H1 (cell line): ENCODE data around the gene SHISA9. TPM values are rescaled to one million over a fixed set of nuclear protein-coding genes. Genes with fewer than 3 reads are reported as not detected.

ENCODE experiments used
- CTCF ChIA-PET: fragments of 300-600 bp; sonication (Branson Sonifier 250); formaldehyde crosslinking; loops from one replicate; lab custom pipeline; 2021; ENCODE audit not compliant: partially characterized antibody; lab: Charles Lee
- POLR2A ChIA-PET: fragments of 300-600 bp; sonication (Branson Sonifier 250); formaldehyde crosslinking; loops from one replicate; lab custom pipeline; 2021; ENCODE audit warnings: inconsistent platforms; ENCODE audit not compliant: partially characterized antibody; lab: Charles Lee
- DNase-seq, 2 experiments: peaks; one replicate each; pipeline versions ENCODE4 v3.0.0 to v3.0.0-alpha.2; 2010 to 2022; ENCODE audit warnings: low spot score in 2 of 2, low read depth in 1 of 2, mixed read lengths in 1 of 2
- FAIRE-seq: peaks from 2 replicates; lab custom pipeline; 2011; peaks lifted over from hg19 to GRCh38; lab: Jason Lieb, UNC
- H2AFZ ChIP-seq: 2 replicates; pipeline ENCODE4 v1.8.1; 2012; ENCODE audit warnings: low read length, inconsistent platforms
- H2AK5ac ChIP-seq: 2 replicates; pipeline ENCODE4 v1.6.1; 2013; ENCODE audit warnings: low read depth, low read length
- H2BK120ac ChIP-seq: replicated peaks from 2 replicates; pipeline ENCODE3; 2013; ENCODE audit warnings: low read depth, low read length, inconsistent platforms
- H2BK12ac ChIP-seq: 2 replicates; pipeline ENCODE4 v1.6.1; 2013; ENCODE audit warnings: low read depth, low read length
- H2BK15ac ChIP-seq: 2 replicates; pipeline ENCODE4 v1.6.1; 2013; ENCODE audit warnings: low read length
- H2BK20ac ChIP-seq: 2 replicates; pipeline ENCODE4 v1.6.1; 2013; ENCODE audit warnings: low read length
- H2BK5ac ChIP-seq: 2 replicates; pipeline ENCODE4 v1.6.1; 2013; ENCODE audit warnings: low read depth, low read length
- H3K14ac ChIP-seq: 2 replicates; pipeline ENCODE4 v1.6.1; 2013; ENCODE audit warnings: inconsistent platforms; ENCODE audit not compliant: insufficient read length
- H3K18ac ChIP-seq: 2 replicates; pipeline ENCODE4 v1.6.1; 2013; ENCODE audit warnings: low read length; ENCODE audit errors: extremely low read depth
- H3K23ac ChIP-seq: 2 replicates; pipeline ENCODE4 v1.6.1; 2013; ENCODE audit warnings: inconsistent platforms; ENCODE audit not compliant: insufficient read length
- H3K23me2 ChIP-seq: 2 replicates; pipeline ENCODE4 v1.6.1; 2013; ENCODE audit warnings: low read depth, low read length
- H3K27ac ChIP-seq: 2 replicates; pipeline ENCODE4 v1.6.1; 2011; ENCODE audit warnings: low read depth, low read length, inconsistent platforms
- H3K27me3 ChIP-seq, 4 experiments: replicated peaks in 1 of 4; 1 replicate in 1 of 4; 2 replicates in 3 of 4; pipeline versions ENCODE4 v1.6.1 to v1.8.1; 2011 to 2013; ENCODE audit warnings: low read length in 3 of 4, mild to moderate bottlenecking in 3 of 4, inconsistent platforms in 2 of 4, mixed read lengths in 2 of 4, moderate library complexity in 1 of 4; ENCODE audit not compliant: control insufficient read depth in 3 of 4, insufficient read depth in 3 of 4; ENCODE audit errors: extremely low read depth in 1 of 4
- H3K36me3 ChIP-seq, 4 experiments: 2 replicates each; pipeline versions ENCODE4 v1.6.1 to v1.8.1; 2011 to 2013; ENCODE audit warnings: mild to moderate bottlenecking in 4 of 4, low read length in 3 of 4, moderate library complexity in 2 of 4, control low read depth in 1 of 4, inconsistent platforms in 1 of 4; ENCODE audit not compliant: insufficient read depth in 4 of 4, control insufficient read depth in 2 of 4
- H3K4ac ChIP-seq: replicated peaks from 2 replicates; pipeline ENCODE3; 2013; ENCODE audit warnings: low read length, low read depth, mixed read lengths, inconsistent platforms; ENCODE audit not compliant: insufficient read length
- H3K4me1 ChIP-seq, 4 experiments: replicated peaks in 1 of 4; 1 replicate in 1 of 4; 2 replicates in 3 of 4; pipeline versions ENCODE4 v1.6.1 to v1.8.1; 2011 to 2013; ENCODE audit warnings: low read length in 3 of 4, inconsistent platforms in 2 of 4, mixed read lengths in 1 of 4; ENCODE audit not compliant: insufficient read depth in 4 of 4, control insufficient read depth in 3 of 4
- H3K4me2 ChIP-seq, 2 experiments: 2 replicates each; pipeline versions ENCODE4 v1.6.1 to v1.8.1; 2011 to 2013; ENCODE audit warnings: low read depth in 2 of 2, low read length in 2 of 2, control low read depth in 1 of 2, inconsistent platforms in 1 of 2, mild to moderate bottlenecking in 1 of 2; ENCODE audit not compliant: insufficient read depth in 1 of 2
- H3K4me3 ChIP-seq, 4 experiments: fragments of 200-600, 300-600 bp in 1 of 4; sonication (generic), shearing (Covaris generic), sonication (Bioruptor Twin) in 1 of 4; 2 replicates each; pipeline versions ENCODE4 v1.5.1 to v1.8.1; 2011 to 2016; ENCODE audit warnings: low read length in 4 of 4, low read depth in 3 of 4, control low read depth in 2 of 4, inconsistent platforms in 2 of 4, mild to moderate bottlenecking in 2 of 4, mixed read lengths in 1 of 4, moderate library complexity in 1 of 4; ENCODE audit not compliant: insufficient read depth in 2 of 4; ENCODE audit errors: extremely low read depth in 1 of 4
- H3K56ac ChIP-seq: replicated peaks from 2 replicates; pipeline ENCODE3; 2013; ENCODE audit warnings: low read depth, mild to moderate bottlenecking, mixed read lengths, low read length, inconsistent platforms; ENCODE audit not compliant: insufficient read length
- H3K79me1 ChIP-seq: 2 replicates; pipeline ENCODE4 v1.6.1; 2013; ENCODE audit warnings: low read depth, low read length, control low read depth
- H3K79me2 ChIP-seq, 2 experiments: 2 replicates each; pipeline versions ENCODE4 v1.6.1 to v1.8.1; 2012 to 2013; ENCODE audit warnings: low read length in 2 of 2, mild to moderate bottlenecking in 2 of 2, inconsistent platforms in 1 of 2; ENCODE audit not compliant: insufficient read depth in 2 of 2, control insufficient read depth in 1 of 2
- H3K9ac ChIP-seq, 4 experiments: replicated peaks in 1 of 4; 1 replicate in 1 of 4; 2 replicates in 3 of 4; pipeline versions ENCODE4 v1.6.1 to v1.8.1; 2011 to 2013; ENCODE audit warnings: low read depth in 3 of 4, low read length in 3 of 4, control low read depth in 2 of 4, mild to moderate bottlenecking in 2 of 4, moderate library complexity in 2 of 4, inconsistent platforms in 1 of 4; ENCODE audit errors: extremely low read depth in 1 of 4
- H3K9me3 ChIP-seq, 2 experiments: 2 replicates each; pipeline versions ENCODE4 v1.6.1 to v1.8.1; 2012 to 2013; ENCODE audit warnings: mild to moderate bottlenecking in 2 of 2, moderate library complexity in 2 of 2, control low read depth in 1 of 2, inconsistent platforms in 1 of 2, low read depth in 1 of 2, low read length in 1 of 2, mixed read lengths in 1 of 2; ENCODE audit not compliant: insufficient read depth in 2 of 2
- H4K20me1 ChIP-seq, 2 experiments: replicated peaks in 1 of 2; 2 replicates each; pipeline versions ENCODE3 to v1.8.1; 2011 to 2013; ENCODE audit warnings: inconsistent platforms in 2 of 2, low read length in 2 of 2, mild to moderate bottlenecking in 1 of 2; ENCODE audit not compliant: insufficient read depth in 2 of 2, control insufficient read depth in 1 of 2
- H4K5ac ChIP-seq: 2 replicates; pipeline ENCODE4 v1.6.1; 2013; ENCODE audit warnings: low read length, low read depth, mixed read lengths, inconsistent platforms; ENCODE audit not compliant: insufficient read length
- H4K8ac ChIP-seq: 2 replicates; pipeline ENCODE4 v1.8.0; 2013; ENCODE audit warnings: mild to moderate bottlenecking, moderate library complexity, low read length, inconsistent platforms; ENCODE audit not compliant: insufficient read depth; ENCODE audit errors: extremely low read depth
- H4K91ac ChIP-seq: replicated peaks from 2 replicates; pipeline ENCODE3; 2013; ENCODE audit warnings: low read length, mixed read lengths, inconsistent platforms; ENCODE audit not compliant: insufficient read length
- ATF3 ChIP-seq: IDR thresholded peaks from 2 replicates; pipeline ENCODE4 v1.6.1; 2011; ENCODE audit warnings: low read depth, mild to moderate bottlenecking, low read length; ENCODE audit not compliant: insufficient read depth
- BRCA1 ChIP-seq: IDR thresholded peaks from 2 replicates; pipeline ENCODE4 v1.6.1; 2012; ENCODE audit warnings: low read depth, low read length, improper control_type of control experiment
- CTBP2 ChIP-seq: IDR thresholded peaks from 2 replicates; pipeline ENCODE4 v1.7.0; 2011; ENCODE audit warnings: borderline replicate concordance, mild to moderate bottlenecking, moderate library complexity, mixed read lengths, low read length; ENCODE audit not compliant: insufficient read depth, insufficient read length
- E2F6 ChIP-seq: IDR thresholded peaks from 2 replicates; pipeline ENCODE4 v1.6.1; 2012; ENCODE audit warnings: inconsistent platforms
- EZH2 ChIP-seq: fragments of 200-600 bp; sonication (generic); IDR thresholded peaks from 2 replicates; pipeline ENCODE4 v1.7.1; 2012; ENCODE audit warnings: low read depth, mild to moderate bottlenecking, moderate library complexity, low read length, inconsistent platforms; ENCODE audit not compliant: severe bottlenecking
- GTF2F1 ChIP-seq: IDR thresholded peaks from 2 replicates; pipeline ENCODE4 v1.6.1; 2012; ENCODE audit warnings: low read depth, low read length, improper control_type of control experiment, borderline replicate concordance
- KDM1A ChIP-seq: fragments of 200-600, 300-600 bp; sonication (generic); IDR thresholded peaks from 2 replicates; pipeline ENCODE4 v1.7.1; 2016; ENCODE audit warnings: mild to moderate bottlenecking, low read length, borderline replicate concordance
- MAFK ChIP-seq: IDR thresholded peaks from 2 replicates; pipeline ENCODE4 v1.6.1; 2012; ENCODE audit warnings: low read depth, mild to moderate bottlenecking, improper control_type of control experiment, low read length
- POLR2A ChIP-seq, 2 experiments: IDR thresholded peaks; 1 replicate in 1 of 2; 2 replicates in 1 of 2; pipeline ENCODE4 v1.6.1; 2011; ENCODE audit warnings: low read depth in 2 of 2, low read length in 2 of 2, mild to moderate bottlenecking in 2 of 2; ENCODE audit errors: control extremely low read depth in 1 of 2
- POLR2AphosphoS5 ChIP-seq: IDR thresholded peaks from 2 replicates; pipeline ENCODE4 v1.6.1; 2011; ENCODE audit warnings: low read depth, low read length
- RXRA ChIP-seq: IDR thresholded peaks from 2 replicates; pipeline ENCODE4 v1.6.1; 2011; ENCODE audit warnings: low read depth, mild to moderate bottlenecking, low read length, moderate library complexity; ENCODE audit not compliant: insufficient read depth
- SIN3A ChIP-seq, 2 experiments: IDR thresholded peaks in 1 of 2; conservative IDR thresholded peaks in 1 of 2; 2 replicates each; pipeline ENCODE4 v1.6.1; 2011 to 2012; ENCODE audit warnings: low read length in 2 of 2, improper control_type of control experiment in 1 of 2, low read depth in 1 of 2, mild to moderate bottlenecking in 1 of 2
- WGBS, 2 experiments: shearing (Covaris generic) in 1 of 2; methylation state at CpG; one replicate each; pipeline versions ENCODE4 v1.1.6 to v1.1.7; 2013 to 2015; ENCODE audit warnings: low lambda C conversion rate in 2 of 2, mixed read lengths in 2 of 2, inconsistent platforms in 1 of 2, low coverage in 1 of 2, missing lambda C conversion rate in 1 of 2; ENCODE audit not compliant: insufficient replicate concordance in 2 of 2, insufficient coverage in 1 of 2, insufficient read length in 1 of 2; ENCODE audit errors: extremely low coverage in 1 of 2, missing lambda C conversion rate in 1 of 2; 5-methylcytosine and 5-hydroxymethylcytosine counted together
- polyA plus RNA-seq, 7 experiments: library from polyadenylated mRNA; depleted of rRNA in 3 of 7; stranded (reverse) in 5 of 7; unstranded in 2 of 7; fragments of >200 nt in 5 of 7; fragments of 200-250 nt in 2 of 7; gene quantifications; 1 replicate in 5 of 7; 2 replicates in 1 of 7; 4 replicates in 1 of 7; pipeline versions ENCODE4 v1.2.1 to v1.2.3, GENCODE V29; 2011 to 2013; ENCODE audit warnings: missing spikeins in 2 of 7, mixed read lengths in 2 of 7
- total RNA-seq: library from RNA; stranded (reverse); fragmentation: NEBNext Ultra II Directional; extraction: Animal tissue kit (Norgen Biotek cat#: 25700); gene quantifications from 2 replicates; pipeline ENCODE4 v1.2.1, GENCODE V29; 2021

SHISA9 gene
- total and polyA plus RNA-seq, 2 of the 8 experiments (the other 6 are each of a cell fraction or from before 2014, with no cell fraction given) = 25.6 to 39.8 TPM

GRCh38 chr16:12976496-12976895, 75.1 kb downstream of the SHISA9 start:
- Histone ChIP-seq H3K79me1 (peaks cover 2% of the 10 kb centered on the region; the same call in 1 of the 2 replicates), H2BK120ac (no peak overlapping the region), H2BK15ac (no peak overlapping the region), H2BK12ac (no peak overlapping the region), H3K9ac (no peak overlapping the region), H3K27me3 (no peaks in the 10 kb centered on the region), H3K23ac (no peak overlapping the region), H3K4me3 (no peak overlapping the region), H2BK20ac (no peak overlapping the region), H3K4me2 (no peak overlapping the region), H4K20me1 (no peaks in the 10 kb centered on the region), H3K14ac (no peak overlapping the region), H3K27ac (no peak overlapping the region), H3K18ac (peak overlapping the region; percentile 9; the same call in 1 of the 2 replicates), H2AFZ (no peak overlapping the region), H3K79me2 (peaks cover 3 to 65% of the 10 kb centered on the region in 2 experiments; a peak in 2 of 4 replicates), H2AK5ac (no peak overlapping the region), H3K9me3 (no peaks in the 10 kb centered on the region), H3K36me3 (no peaks in the 10 kb centered on the region), H3K23me2 (no peaks in the 10 kb centered on the region; the same call in 1 of the 2 replicates), H4K8ac (no peak overlapping the region), H2BK5ac (no peak overlapping the region), H4K5ac (no peak overlapping the region), H4K91ac (no peak overlapping the region), H3K4me1 (peaks cover 0 to 5% (median 3%) of the 10 kb centered on the region in 4 experiments; a peak in 2 of 7 replicates), H3K4ac (no peak overlapping the region), H3K56ac (no peak overlapping the region)
- ChIA-PET CTCF (no interaction called here), POLR2A (no interaction called here)
- DNase-seq (no peak), FAIRE-seq (no peak)
- 77% methylated on average over 2 of the region's 2 CpGs; no CpG with 5 or more reads in 1 of the 2 experiments for WGBS, 2 experiments
- TF ChIP-seq RXRA = no peak
- TF ChIP-seq SIN3A (conservative IDR thresholded peaks at IDR 0.05 in 1 of 2, IDR thresholded peaks at IDR 0.05 in 1 of 2; ENCODE audit: low read depth in 1 of 2, low read length in 2 of 2) = no peak
- TF ChIP-seq GTF2F1 = no peak
- TF ChIP-seq POLR2A (IDR thresholded peaks at IDR 0.05; ENCODE audit: control extremely low read depth in 1 of 2, low read depth in 2 of 2, low read length in 2 of 2) = no peak
- no peak for TF ChIP-seq EZH2
- no peak for TF ChIP-seq POLR2AphosphoS5
- no peak for TF ChIP-seq KDM1A
- no peak for TF ChIP-seq MAFK
- TF ChIP-seq BRCA1 = no peak
- no peak for TF ChIP-seq E2F6
- no peak for TF ChIP-seq CTBP2
- TF ChIP-seq ATF3 = no peak
